ENCODE data around the gene MGP. TPM values are rescaled to one million over a fixed set of nuclear protein-coding genes. Genes with fewer than 3 reads are reported as not detected.

MGP gene
- total RNA-seq, 1 experiment from 2014 or later, result 0.96 TPM

DNA sequence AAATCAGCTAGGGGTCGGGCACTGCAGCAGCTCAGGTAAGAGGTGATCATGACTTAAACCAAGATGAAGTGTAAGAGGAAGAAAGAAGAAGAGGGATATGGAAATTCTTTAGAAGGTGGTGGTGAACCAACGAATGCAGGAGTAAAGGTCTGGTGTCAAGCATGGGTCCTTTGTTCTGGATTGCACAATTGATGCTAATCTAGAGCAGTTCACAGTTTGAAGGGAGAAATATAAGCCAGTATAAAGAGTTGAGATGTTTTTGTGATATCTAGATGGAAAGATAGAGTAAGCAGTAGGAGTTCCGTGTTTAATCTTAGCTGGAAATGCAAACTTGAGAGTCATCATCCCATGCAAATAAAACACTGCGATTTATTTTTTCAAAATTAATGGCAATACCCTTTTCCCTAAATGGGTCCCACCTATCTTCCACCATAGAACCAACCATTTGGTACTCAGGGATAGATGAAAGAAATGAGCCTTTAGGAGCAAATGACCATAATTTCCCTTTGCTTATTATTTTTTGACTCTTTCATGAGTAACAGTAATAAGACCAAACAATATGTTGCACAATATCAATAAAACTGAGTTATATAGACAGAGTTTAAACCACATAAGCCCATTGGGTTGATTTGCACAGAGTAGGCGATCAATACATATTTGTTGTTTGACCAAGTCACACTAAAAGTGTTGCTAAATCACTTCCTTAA is 15.0 kb upstream of the MGP start:
- no peaks in the 10 kb centered on the region for H3K36me3 Mint-ChIP-seq
- CTCF ChIA-PET, result interaction anchor here (1.2 to 1.5 kb wide), 3 partner anchors 27 to 89 kb away, joined by 5 to 6 read pairs (median 5); no protein-coding TSS in a partner anchor
- H3K27me3 Mint-ChIP-seq (ENCODE audit: low read depth), result no peaks in the 10 kb centered on the region
- H3K4me1 Mint-ChIP-seq, result peaks cover 8% of the 10 kb centered on the region
- POLR2A ChIA-PET, result no interaction called here
- DNase-seq (ENCODE audit: low spot score), result no peak
- H3K9me3 Mint-ChIP-seq, result no peaks in the 10 kb centered on the region
- ATAC-seq, result no peak
- H3K4me3 Mint-ChIP-seq, result no peak overlapping the region
- H3K27ac Mint-ChIP-seq, result no peak overlapping the region
- TF ChIP-seq FOXJ3 (CRISPR knock-in tag; IDR thresholded peaks at IDR 0.05; ENCODE audit: borderline replicate concordance) (no peak), ZNF317 (CRISPR knock-in tag; IDR thresholded peaks at IDR 0.05; ENCODE audit: borderline replicate concordance, low read depth) (no peak), ZNF423 (CRISPR knock-in tag; IDR thresholded peaks at IDR 0.05) (no peak), ZNF671 (CRISPR knock-in tag; IDR thresholded peaks at IDR 0.05) (no peak), RORB (CRISPR knock-in tag; IDR thresholded peaks at IDR 0.05) (no peak), SMAD4 (CRISPR knock-in tag; IDR thresholded peaks at IDR 0.05) (no peak), SMAD3 (CRISPR knock-in tag; IDR thresholded peaks at IDR 0.05; ENCODE audit: borderline replicate concordance) (no peak), ETV6 (CRISPR knock-in tag; IDR thresholded peaks at IDR 0.05) (no peak), NR3C1 (CRISPR knock-in tag; conservative IDR thresholded peaks at IDR 0.05; ENCODE audit: low read depth) (no peak), JUN (CRISPR knock-in tag; IDR thresholded peaks at IDR 0.05) (no peak), NR2C2 (CRISPR knock-in tag; IDR thresholded peaks at IDR 0.05) (no peak)
- TF ChIP-seq, protein P1, sequence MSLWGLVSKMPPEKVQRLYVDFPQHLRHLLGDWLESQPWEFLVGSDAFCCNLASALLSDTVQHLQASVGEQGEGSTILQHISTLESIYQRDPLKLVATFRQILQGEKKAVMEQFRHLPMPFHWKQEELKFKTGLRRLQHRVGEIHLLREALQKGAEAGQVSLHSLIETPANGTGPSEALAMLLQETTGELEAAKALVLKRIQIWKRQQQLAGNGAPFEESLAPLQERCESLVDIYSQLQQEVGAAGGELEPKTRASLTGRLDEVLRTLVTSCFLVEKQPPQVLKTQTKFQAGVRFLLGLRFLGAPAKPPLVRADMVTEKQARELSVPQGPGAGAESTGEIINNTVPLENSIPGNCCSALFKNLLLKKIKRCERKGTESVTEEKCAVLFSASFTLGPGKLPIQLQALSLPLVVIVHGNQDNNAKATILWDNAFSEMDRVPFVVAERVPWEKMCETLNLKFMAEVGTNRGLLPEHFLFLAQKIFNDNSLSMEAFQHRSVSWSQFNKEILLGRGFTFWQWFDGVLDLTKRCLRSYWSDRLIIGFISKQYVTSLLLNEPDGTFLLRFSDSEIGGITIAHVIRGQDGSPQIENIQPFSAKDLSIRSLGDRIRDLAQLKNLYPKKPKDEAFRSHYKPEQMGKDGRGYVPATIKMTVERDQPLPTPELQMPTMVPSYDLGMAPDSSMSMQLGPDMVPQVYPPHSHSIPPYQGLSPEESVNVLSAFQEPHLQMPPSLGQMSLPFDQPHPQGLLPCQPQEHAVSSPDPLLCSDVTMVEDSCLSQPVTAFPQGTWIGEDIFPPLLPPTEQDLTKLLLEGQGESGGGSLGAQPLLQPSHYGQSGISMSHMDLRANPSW (CRISPR knock-in tag; conservative IDR thresholded peaks at IDR 0.05; ENCODE audit: low read depth), result no peak
- TF ChIP-seq, protein P2, sequence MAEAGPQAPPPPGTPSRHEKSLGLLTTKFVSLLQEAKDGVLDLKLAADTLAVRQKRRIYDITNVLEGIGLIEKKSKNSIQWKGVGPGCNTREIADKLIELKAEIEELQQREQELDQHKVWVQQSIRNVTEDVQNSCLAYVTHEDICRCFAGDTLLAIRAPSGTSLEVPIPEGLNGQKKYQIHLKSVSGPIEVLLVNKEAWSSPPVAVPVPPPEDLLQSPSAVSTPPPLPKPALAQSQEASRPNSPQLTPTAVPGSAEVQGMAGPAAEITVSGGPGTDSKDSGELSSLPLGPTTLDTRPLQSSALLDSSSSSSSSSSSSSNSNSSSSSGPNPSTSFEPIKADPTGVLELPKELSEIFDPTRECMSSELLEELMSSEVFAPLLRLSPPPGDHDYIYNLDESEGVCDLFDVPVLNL (CRISPR knock-in tag; IDR thresholded peaks at IDR 0.05; ENCODE audit: borderline replicate concordance, low read depth), result no peak
- TF ChIP-seq, protein P3, sequence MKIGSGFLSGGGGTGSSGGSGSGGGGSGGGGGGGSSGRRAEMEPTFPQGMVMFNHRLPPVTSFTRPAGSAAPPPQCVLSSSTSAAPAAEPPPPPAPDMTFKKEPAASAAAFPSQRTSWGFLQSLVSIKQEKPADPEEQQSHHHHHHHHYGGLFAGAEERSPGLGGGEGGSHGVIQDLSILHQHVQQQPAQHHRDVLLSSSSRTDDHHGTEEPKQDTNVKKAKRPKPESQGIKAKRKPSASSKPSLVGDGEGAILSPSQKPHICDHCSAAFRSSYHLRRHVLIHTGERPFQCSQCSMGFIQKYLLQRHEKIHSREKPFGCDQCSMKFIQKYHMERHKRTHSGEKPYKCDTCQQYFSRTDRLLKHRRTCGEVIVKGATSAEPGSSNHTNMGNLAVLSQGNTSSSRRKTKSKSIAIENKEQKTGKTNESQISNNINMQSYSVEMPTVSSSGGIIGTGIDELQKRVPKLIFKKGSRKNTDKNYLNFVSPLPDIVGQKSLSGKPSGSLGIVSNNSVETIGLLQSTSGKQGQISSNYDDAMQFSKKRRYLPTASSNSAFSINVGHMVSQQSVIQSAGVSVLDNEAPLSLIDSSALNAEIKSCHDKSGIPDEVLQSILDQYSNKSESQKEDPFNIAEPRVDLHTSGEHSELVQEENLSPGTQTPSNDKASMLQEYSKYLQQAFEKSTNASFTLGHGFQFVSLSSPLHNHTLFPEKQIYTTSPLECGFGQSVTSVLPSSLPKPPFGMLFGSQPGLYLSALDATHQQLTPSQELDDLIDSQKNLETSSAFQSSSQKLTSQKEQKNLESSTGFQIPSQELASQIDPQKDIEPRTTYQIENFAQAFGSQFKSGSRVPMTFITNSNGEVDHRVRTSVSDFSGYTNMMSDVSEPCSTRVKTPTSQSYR (CRISPR knock-in tag; IDR thresholded peaks at IDR 0.05), result no peak
- TF ChIP-seq, protein P4, sequence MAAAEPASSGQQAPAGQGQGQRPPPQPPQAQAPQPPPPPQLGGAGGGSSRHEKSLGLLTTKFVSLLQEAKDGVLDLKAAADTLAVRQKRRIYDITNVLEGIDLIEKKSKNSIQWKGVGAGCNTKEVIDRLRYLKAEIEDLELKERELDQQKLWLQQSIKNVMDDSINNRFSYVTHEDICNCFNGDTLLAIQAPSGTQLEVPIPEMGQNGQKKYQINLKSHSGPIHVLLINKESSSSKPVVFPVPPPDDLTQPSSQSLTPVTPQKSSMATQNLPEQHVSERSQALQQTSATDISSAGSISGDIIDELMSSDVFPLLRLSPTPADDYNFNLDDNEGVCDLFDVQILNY (CRISPR knock-in tag; IDR thresholded peaks at IDR 0.05), result no peak
- TF ChIP-seq, protein P5, sequence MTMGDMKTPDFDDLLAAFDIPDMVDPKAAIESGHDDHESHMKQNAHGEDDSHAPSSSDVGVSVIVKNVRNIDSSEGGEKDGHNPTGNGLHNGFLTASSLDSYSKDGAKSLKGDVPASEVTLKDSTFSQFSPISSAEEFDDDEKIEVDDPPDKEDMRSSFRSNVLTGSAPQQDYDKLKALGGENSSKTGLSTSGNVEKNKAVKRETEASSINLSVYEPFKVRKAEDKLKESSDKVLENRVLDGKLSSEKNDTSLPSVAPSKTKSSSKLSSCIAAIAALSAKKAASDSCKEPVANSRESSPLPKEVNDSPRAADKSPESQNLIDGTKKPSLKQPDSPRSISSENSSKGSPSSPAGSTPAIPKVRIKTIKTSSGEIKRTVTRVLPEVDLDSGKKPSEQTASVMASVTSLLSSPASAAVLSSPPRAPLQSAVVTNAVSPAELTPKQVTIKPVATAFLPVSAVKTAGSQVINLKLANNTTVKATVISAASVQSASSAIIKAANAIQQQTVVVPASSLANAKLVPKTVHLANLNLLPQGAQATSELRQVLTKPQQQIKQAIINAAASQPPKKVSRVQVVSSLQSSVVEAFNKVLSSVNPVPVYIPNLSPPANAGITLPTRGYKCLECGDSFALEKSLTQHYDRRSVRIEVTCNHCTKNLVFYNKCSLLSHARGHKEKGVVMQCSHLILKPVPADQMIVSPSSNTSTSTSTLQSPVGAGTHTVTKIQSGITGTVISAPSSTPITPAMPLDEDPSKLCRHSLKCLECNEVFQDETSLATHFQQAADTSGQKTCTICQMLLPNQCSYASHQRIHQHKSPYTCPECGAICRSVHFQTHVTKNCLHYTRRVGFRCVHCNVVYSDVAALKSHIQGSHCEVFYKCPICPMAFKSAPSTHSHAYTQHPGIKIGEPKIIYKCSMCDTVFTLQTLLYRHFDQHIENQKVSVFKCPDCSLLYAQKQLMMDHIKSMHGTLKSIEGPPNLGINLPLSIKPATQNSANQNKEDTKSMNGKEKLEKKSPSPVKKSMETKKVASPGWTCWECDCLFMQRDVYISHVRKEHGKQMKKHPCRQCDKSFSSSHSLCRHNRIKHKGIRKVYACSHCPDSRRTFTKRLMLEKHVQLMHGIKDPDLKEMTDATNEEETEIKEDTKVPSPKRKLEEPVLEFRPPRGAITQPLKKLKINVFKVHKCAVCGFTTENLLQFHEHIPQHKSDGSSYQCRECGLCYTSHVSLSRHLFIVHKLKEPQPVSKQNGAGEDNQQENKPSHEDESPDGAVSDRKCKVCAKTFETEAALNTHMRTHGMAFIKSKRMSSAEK (CRISPR knock-in tag; IDR thresholded peaks at IDR 0.05; ENCODE audit: borderline replicate concordance), result no peak
- TF ChIP-seq, protein P6, sequence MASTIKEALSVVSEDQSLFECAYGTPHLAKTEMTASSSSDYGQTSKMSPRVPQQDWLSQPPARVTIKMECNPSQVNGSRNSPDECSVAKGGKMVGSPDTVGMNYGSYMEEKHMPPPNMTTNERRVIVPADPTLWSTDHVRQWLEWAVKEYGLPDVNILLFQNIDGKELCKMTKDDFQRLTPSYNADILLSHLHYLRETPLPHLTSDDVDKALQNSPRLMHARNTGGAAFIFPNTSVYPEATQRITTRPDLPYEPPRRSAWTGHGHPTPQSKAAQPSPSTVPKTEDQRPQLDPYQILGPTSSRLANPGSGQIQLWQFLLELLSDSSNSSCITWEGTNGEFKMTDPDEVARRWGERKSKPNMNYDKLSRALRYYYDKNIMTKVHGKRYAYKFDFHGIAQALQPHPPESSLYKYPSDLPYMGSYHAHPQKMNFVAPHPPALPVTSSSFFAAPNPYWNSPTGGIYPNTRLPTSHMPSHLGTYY (CRISPR knock-in tag; IDR thresholded peaks at IDR 0.05), result no peak
- TF ChIP-seq, protein P7, sequence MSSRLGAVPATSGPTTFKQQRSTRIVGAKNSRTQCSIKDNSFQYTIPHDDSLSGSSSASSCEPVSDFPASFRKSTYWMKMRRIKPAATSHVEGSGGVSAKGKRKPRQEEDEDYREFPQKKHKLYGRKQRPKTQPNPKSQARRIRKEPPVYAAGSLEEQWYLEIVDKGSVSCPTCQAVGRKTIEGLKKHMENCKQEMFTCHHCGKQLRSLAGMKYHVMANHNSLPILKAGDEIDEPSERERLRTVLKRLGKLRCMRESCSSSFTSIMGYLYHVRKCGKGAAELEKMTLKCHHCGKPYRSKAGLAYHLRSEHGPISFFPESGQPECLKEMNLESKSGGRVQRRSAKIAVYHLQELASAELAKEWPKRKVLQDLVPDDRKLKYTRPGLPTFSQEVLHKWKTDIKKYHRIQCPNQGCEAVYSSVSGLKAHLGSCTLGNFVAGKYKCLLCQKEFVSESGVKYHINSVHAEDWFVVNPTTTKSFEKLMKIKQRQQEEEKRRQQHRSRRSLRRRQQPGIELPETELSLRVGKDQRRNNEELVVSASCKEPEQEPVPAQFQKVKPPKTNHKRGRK (CRISPR knock-in tag; IDR thresholded peaks at IDR 0.05; ENCODE audit: borderline replicate concordance), result no peak
- TF ChIP-seq, protein P8, sequence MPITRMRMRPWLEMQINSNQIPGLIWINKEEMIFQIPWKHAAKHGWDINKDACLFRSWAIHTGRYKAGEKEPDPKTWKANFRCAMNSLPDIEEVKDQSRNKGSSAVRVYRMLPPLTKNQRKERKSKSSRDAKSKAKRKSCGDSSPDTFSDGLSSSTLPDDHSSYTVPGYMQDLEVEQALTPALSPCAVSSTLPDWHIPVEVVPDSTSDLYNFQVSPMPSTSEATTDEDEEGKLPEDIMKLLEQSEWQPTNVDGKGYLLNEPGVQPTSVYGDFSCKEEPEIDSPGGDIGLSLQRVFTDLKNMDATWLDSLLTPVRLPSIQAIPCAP (CRISPR knock-in tag; IDR thresholded peaks at IDR 0.05), result no peak

All from WTC11 (cell line).